H9 (cell line): Measurements from ENCODE around the gene ANKRD39. TPM values are rescaled to one million over a fixed set of nuclear protein-coding genes. Genes with fewer than 3 reads are reported as not detected.

Experiments
- DNase-seq: peaks from one replicate; pipeline ENCODE4 v3.0.0-alpha.2; 2017
- H2AFZ ChIP-seq: one replicate; pipeline ENCODE4 v1.6.1; 2013; ENCODE audit warnings: mild to moderate bottlenecking, low read length, control low read depth, moderate library complexity
- H2AK5ac ChIP-seq: 2 replicates; pipeline ENCODE4 v1.6.1; 2013; ENCODE audit warnings: low read length, control low read depth, mixed read lengths; ENCODE audit not compliant: insufficient read length
- H2BK120ac ChIP-seq: one replicate; pipeline ENCODE4 v1.6.1; 2013; ENCODE audit warnings: low read depth, mild to moderate bottlenecking, low read length, control low read depth, inconsistent platforms; ENCODE audit not compliant: poor library complexity, severe bottlenecking
- H2BK12ac ChIP-seq: 2 replicates; pipeline ENCODE4 v1.6.1; 2013; ENCODE audit warnings: low read length, control low read depth, mixed read lengths, low read depth; ENCODE audit not compliant: insufficient read length
- H2BK15ac ChIP-seq: 2 replicates; pipeline ENCODE4 v1.6.1; 2013; ENCODE audit warnings: low read depth, low read length, control low read depth
- H2BK20ac ChIP-seq: one replicate; pipeline ENCODE4 v1.6.1; 2013; ENCODE audit warnings: low read depth, mild to moderate bottlenecking, low read length, control low read depth, inconsistent platforms; ENCODE audit not compliant: poor library complexity, severe bottlenecking
- H2BK5ac ChIP-seq: 2 replicates; pipeline ENCODE4 v1.6.1; 2013; ENCODE audit warnings: low read length, control low read depth, mixed read lengths; ENCODE audit not compliant: insufficient read length
- H3K14ac ChIP-seq: 2 replicates; pipeline ENCODE4 v1.6.1; 2013; ENCODE audit warnings: low read length, control low read depth; ENCODE audit not compliant: insufficient read depth
- H3K18ac ChIP-seq: 2 replicates; pipeline ENCODE4 v1.6.1; 2013; ENCODE audit warnings: low read depth, mild to moderate bottlenecking, mixed read lengths, low read length, control low read depth; ENCODE audit not compliant: insufficient read length
- H3K23ac ChIP-seq: 2 replicates; pipeline ENCODE4 v1.6.1; 2013; ENCODE audit warnings: low read length, control low read depth, mixed read lengths, low read depth; ENCODE audit not compliant: insufficient read length
- H3K23me2 ChIP-seq: 2 replicates; pipeline ENCODE4 v1.6.1; 2013; ENCODE audit warnings: low read depth, mild to moderate bottlenecking, mixed read lengths, low read length, control low read depth; ENCODE audit not compliant: insufficient read length, poor library complexity, severe bottlenecking
- H3K27ac ChIP-seq: 2 replicates; pipeline ENCODE4 v1.5.1; 2013; ENCODE audit warnings: low read length, control low read depth, mixed read lengths, low read depth; ENCODE audit not compliant: insufficient read length
- H3K27me3 ChIP-seq: 2 replicates; pipeline ENCODE4 v1.6.1; 2013; ENCODE audit warnings: low read length, control low read depth, inconsistent platforms; ENCODE audit not compliant: insufficient read depth
- H3K4ac ChIP-seq: 2 replicates; pipeline ENCODE4 v1.6.1; 2013; ENCODE audit warnings: low read depth, mild to moderate bottlenecking, control low read depth, inconsistent platforms, low read length, moderate library complexity
- H3K4me1 ChIP-seq: 2 replicates; pipeline ENCODE4 v1.6.1; 2013; ENCODE audit warnings: low read length, control low read depth, inconsistent platforms; ENCODE audit not compliant: insufficient read depth
- H3K4me2 ChIP-seq: 2 replicates; pipeline ENCODE4 v1.6.1; 2013; ENCODE audit warnings: low read length, control low read depth, mixed read lengths; ENCODE audit not compliant: insufficient read length, insufficient read depth
- H3K56ac ChIP-seq: 2 replicates; pipeline ENCODE4 v1.6.1; 2013; ENCODE audit warnings: low read depth, mild to moderate bottlenecking, mixed read lengths, low read length, control low read depth; ENCODE audit not compliant: insufficient read length
- H3K79me1 ChIP-seq: 2 replicates; pipeline ENCODE4 v1.6.1; 2013; ENCODE audit warnings: low read depth, mild to moderate bottlenecking, moderate library complexity, low read length, control low read depth, inconsistent platforms; ENCODE audit not compliant: insufficient read depth, poor library complexity, severe bottlenecking
- H3K79me2 ChIP-seq: 2 replicates; pipeline ENCODE4 v1.6.1; 2013; ENCODE audit warnings: low read length, control low read depth, inconsistent platforms; ENCODE audit not compliant: insufficient read depth
- H3K9ac ChIP-seq: 2 replicates; pipeline ENCODE4 v1.6.1; 2013; ENCODE audit warnings: low read length, control low read depth, mixed read lengths; ENCODE audit not compliant: insufficient read length; ENCODE audit errors: extremely low read depth
- H3K9me3 ChIP-seq: one replicate; pipeline ENCODE4 v1.6.1; 2013; ENCODE audit warnings: low read depth, low read length, inconsistent platforms; ENCODE audit not compliant: control insufficient read depth
- H3T11ph ChIP-seq: one replicate; pipeline ENCODE4 v1.6.1; 2013; ENCODE audit warnings: mild to moderate bottlenecking, low read length, control low read depth, inconsistent platforms
- H4K20me1 ChIP-seq: one replicate; pipeline ENCODE4 v1.6.1; 2013; ENCODE audit not compliant: control insufficient read depth, insufficient read length, insufficient read depth
- H4K5ac ChIP-seq: 2 replicates; pipeline ENCODE4 v1.6.1; 2013; ENCODE audit warnings: low read depth, mild to moderate bottlenecking, mixed read lengths, low read length, control low read depth; ENCODE audit not compliant: insufficient read length
- H4K8ac ChIP-seq: replicated peaks from 2 replicates; pipeline ENCODE4 v1.6.1; 2013; ENCODE audit warnings: low read length, control low read depth, mixed read lengths, low read depth; ENCODE audit not compliant: insufficient read length
- H4K91ac ChIP-seq: 2 replicates; pipeline ENCODE4 v1.6.1; 2013; ENCODE audit warnings: low read depth, mild to moderate bottlenecking, moderate library complexity, mixed read lengths, low read length, control low read depth; ENCODE audit not compliant: insufficient read length
- H3K27ac Mint-ChIP-seq, 3 experiments: 2 replicates in 2 of 3; 3 replicates in 1 of 3; pipeline ENCODE4 v1.8.0; 2020 to 2021; ENCODE audit warnings: mixed read lengths in 3 of 3, mild to moderate bottlenecking in 1 of 3, moderate library complexity in 1 of 3
- H3K27me3 Mint-ChIP-seq: 2 replicates; pipeline ENCODE4 v1.8.0; 2021; ENCODE audit warnings: low read depth, mild to moderate bottlenecking, moderate library complexity, mixed read lengths
- H3K36me3 Mint-ChIP-seq, 3 experiments: 2 replicates in 2 of 3; 3 replicates in 1 of 3; pipeline ENCODE4 v1.8.0; 2020 to 2021; ENCODE audit warnings: low read depth in 3 of 3, mixed read lengths in 3 of 3; ENCODE audit not compliant: insufficient read depth in 1 of 3
- H3K4me1 Mint-ChIP-seq, 2 experiments: 2 replicates each; pipeline ENCODE4 v1.8.0; 2020; ENCODE audit warnings: mixed read lengths in 2 of 2
- H3K4me3 Mint-ChIP-seq, 2 experiments: 2 replicates in 1 of 2; 3 replicates in 1 of 2; pipeline ENCODE4 v1.8.0; 2020 to 2021; ENCODE audit warnings: mild to moderate bottlenecking in 2 of 2, mixed read lengths in 2 of 2, moderate library complexity in 1 of 2
- H3K9me3 Mint-ChIP-seq, 2 experiments: 2 replicates in 1 of 2; 3 replicates in 1 of 2; pipeline ENCODE4 v1.8.0; 2020; ENCODE audit warnings: mild to moderate bottlenecking in 2 of 2, mixed read lengths in 2 of 2, moderate library complexity in 1 of 2
- CTCF ChIP-seq: fragments of 200-600 bp; sonication (generic); conservative IDR thresholded peaks from 3 replicates; pipeline ENCODE4 v1.8.0; 2021; ENCODE audit warnings: antibody characterized with exemption, mild to moderate bottlenecking
- WGBS: extraction: QIAGEN DNeasy Blood & Tissue Kit; methylation state at CpG from one replicate; pipeline ENCODE4 v1.1.7; 2013; ENCODE audit warnings: missing lambda C conversion rate, low lambda C conversion rate, mixed read lengths; ENCODE audit not compliant: insufficient read length; ENCODE audit errors: extremely low coverage; 5-methylcytosine and 5-hydroxymethylcytosine counted together
- total RNA-seq: library from RNA; stranded (reverse); gene quantifications from 2 replicates; pipeline ENCODE4 v1.2.1, GENCODE V29; 2021

The ANKRD39 gene
- total RNA-seq, 1 experiment from 2014 or later = 13.0 TPM

- no peaks in the 10 kb centered on the region; the same call in 1 of the 2 replicates for H3K27me3 Mint-ChIP-seq
- Histone ChIP-seq H2BK5ac (no peak overlapping the region), H3K23ac (no peak overlapping the region), H3K23me2 (peaks cover 6% of the 10 kb centered on the region), H3K79me1 (no peaks in the 10 kb centered on the region), H3K18ac (no peak overlapping the region), H2BK120ac (no peak overlapping the region), H3K4me1 (no peaks in the 10 kb centered on the region; the same call in 1 of the 2 replicates), H4K20me1 (peaks cover 2% of the 10 kb centered on the region), H2AFZ (no peak overlapping the region), H4K91ac (no peak overlapping the region), H3K56ac (no peak overlapping the region), H3K4ac (no peak overlapping the region), H3K14ac (no peak overlapping the region), H3K9ac (no peak overlapping the region), H3K9me3 (no peaks in the 10 kb centered on the region), H2BK12ac (no peak overlapping the region), H2BK15ac (no peak overlapping the region), H2AK5ac (no peak overlapping the region), H3K27ac (no peak overlapping the region), H4K5ac (no peak overlapping the region), H3T11ph (no peak overlapping the region), H2BK20ac (no peak overlapping the region), H4K8ac (no peak overlapping the region), H3K79me2 (peaks cover 2% of the 10 kb centered on the region; the same call in 1 of the 2 replicates), H3K27me3 (no peaks in the 10 kb centered on the region), H3K4me2 (no peak overlapping the region)
- WGBS = no CpG with 5 or more reads among the region's 38 CpGs
- H3K36me3 Mint-ChIP-seq = peaks cover 23 to 50% (median 47%) of the 10 kb centered on the region in 3 experiments
- H3K4me3 Mint-ChIP-seq = no peak overlapping the region
- DNase-seq = peak; percentile 27
- no peak for TF ChIP-seq CTCF
- peak overlapping the region in 2 of 3 experiments; percentile 52 to 54; a peak in 2 of 7 replicates for H3K27ac Mint-ChIP-seq
- H3K4me1 Mint-ChIP-seq = peaks cover 22 to 24% of the 10 kb centered on the region in 2 experiments
- no peaks in the 10 kb centered on the region for H3K9me3 Mint-ChIP-seq
These were observed 2.5 kb upstream of the ANKRD39 start for GRCh38 chr2:96860065-96861029.
